ENCODE data around the gene STK24. TPM values are rescaled to one million over a fixed set of nuclear protein-coding genes. Genes with fewer than 3 reads are reported as not detected.
"Not testable (repeated sequence)": the region's sequence is repeated elsewhere in the genome, so short reads cannot be mapped to it uniquely, and the experiment has no call there.

The STK24 gene
- total RNA-seq, 1 donor from 2014 or later: 190 TPM

GRCh38 chr13:98592362-98592732 lies 15.4 kb upstream of the STK24 start:
- Histone ChIP-seq H3K36me3 (ENCODE audit: control insufficient read depth, insufficient read depth, low read length) (no peaks in the 10 kb centered on the region), H3K4me3 (ENCODE audit: low read depth, low read length) (no peak overlapping the region), H3K27me3 (ENCODE audit: control insufficient read depth, insufficient read depth, low read length) (no peaks in the 10 kb centered on the region)
- no peak for TF ChIP-seq CTCF (IDR thresholded peaks at IDR 0.05; ENCODE audit: insufficient read depth, low read length, poor library complexity, severe bottlenecking)
- DNase-seq (ENCODE audit: low read depth): no peak

GRCh38 chr13:98591721-98592361 lies 14.9 kb upstream of the STK24 start:
- DNase-seq (ENCODE audit: low read depth): no peak
- no peaks in the 10 kb centered on the region for H3K36me3 ChIP-seq (ENCODE audit: control insufficient read depth, insufficient read depth, low read length)
- no peak for TF ChIP-seq CTCF (IDR thresholded peaks at IDR 0.05; ENCODE audit: insufficient read depth, low read length, poor library complexity, severe bottlenecking)
- no peaks in the 10 kb centered on the region for H3K27me3 ChIP-seq (ENCODE audit: control insufficient read depth, insufficient read depth, low read length)
- H3K4me3 ChIP-seq (ENCODE audit: low read depth, low read length): no peak overlapping the region

- not testable (repeated sequence) for H3K27me3 ChIP-seq (ENCODE audit: control insufficient read depth, insufficient read depth, low read length); DNase-seq (ENCODE audit: low read depth); H3K4me3 ChIP-seq (ENCODE audit: low read depth, low read length); H3K36me3 ChIP-seq (ENCODE audit: control insufficient read depth, insufficient read depth, low read length)
These were observed 13.6 kb upstream of the STK24 start for GRCh38 chr13:98590471-98590870.

GRCh38 chr13:98589516-98589915 lies 12.6 kb upstream of the STK24 start:
- not testable (repeated sequence) for H3K36me3 ChIP-seq (ENCODE audit: control insufficient read depth, insufficient read depth, low read length); DNase-seq (ENCODE audit: low read depth); H3K4me3 ChIP-seq (ENCODE audit: low read depth, low read length); H3K27me3 ChIP-seq (ENCODE audit: control insufficient read depth, insufficient read depth, low read length)

GRCh38 chr13:98586400-98587345 lies 9.8 kb upstream of the STK24 start:
- no peak overlapping the region for H3K4me3 ChIP-seq (ENCODE audit: low read depth, low read length)
- H3K36me3 ChIP-seq (ENCODE audit: control insufficient read depth, insufficient read depth, low read length): no peaks in the 10 kb centered on the region
- TF ChIP-seq CTCF (IDR thresholded peaks at IDR 0.05; ENCODE audit: insufficient read depth, low read length, poor library complexity, severe bottlenecking): no peak
- no peaks in the 10 kb centered on the region for H3K27me3 ChIP-seq (ENCODE audit: control insufficient read depth, insufficient read depth, low read length)
- DNase-seq (ENCODE audit: low read depth): no peak

GRCh38 chr13:98585946-98586345 lies 9.0 kb upstream of the STK24 start:
- no peaks in the 10 kb centered on the region for H3K27me3 ChIP-seq (ENCODE audit: control insufficient read depth, insufficient read depth, low read length)
- no peaks in the 10 kb centered on the region for H3K36me3 ChIP-seq (ENCODE audit: control insufficient read depth, insufficient read depth, low read length)
- no peak for TF ChIP-seq CTCF (IDR thresholded peaks at IDR 0.05; ENCODE audit: insufficient read depth, low read length, poor library complexity, severe bottlenecking)
- no peak overlapping the region for H3K4me3 ChIP-seq (ENCODE audit: low read depth, low read length)
- DNase-seq (ENCODE audit: low read depth): no peak

Data from kidney epithelial cell (primary cell).